Psoas muscle (tissue), 8 donors: ENCODE results near the gene FAM184B. TPM values are rescaled to one million over a fixed set of nuclear protein-coding genes. Genes with fewer than 3 reads are reported as not detected.

Experiments
- ATAC-seq, 4 donors: fragments of 200-7000 bp; cut with Tn5 transposase; one replicate each; pipeline ENCODE4 v1.9.1; 2020; ENCODE audit warnings: moderate library complexity in 3 of 4, mild to moderate bottlenecking in 2 of 4
- DNase-seq, 2 donors: peaks; one replicate each; pipeline ENCODE4 v3.0.0-alpha.2; 2020
- H3K27ac ChIP-seq: fragments of 200-600 bp; one replicate; pipeline ENCODE4 v1.8.0; 2022
- H3K27me3 ChIP-seq, 3 donors: fragments of 200-600 bp in 1 of 3; one replicate each; pipeline versions ENCODE4 v1.6.1 to v1.8.0; 2013 to 2022; ENCODE audit warnings: low read length in 2 of 3, mild to moderate bottlenecking in 2 of 3, moderate library complexity in 1 of 3; ENCODE audit not compliant: insufficient read depth in 3 of 3
- H3K36me3 ChIP-seq, 2 donors: fragments of 200-600 bp in 1 of 2; one replicate each; pipeline versions ENCODE4 v1.6.1 to v1.8.0; 2013 to 2022; ENCODE audit warnings: low read depth in 1 of 2, mild to moderate bottlenecking in 1 of 2, moderate library complexity in 1 of 2; ENCODE audit not compliant: insufficient read depth in 1 of 2
- H3K4me1 ChIP-seq: fragments of 200-600 bp; one replicate; pipeline ENCODE4 v1.8.0; 2022
- H3K4me3 ChIP-seq: fragments of 200-600 bp; one replicate; pipeline ENCODE4 v1.8.0; 2022; ENCODE audit warnings: mild to moderate bottlenecking
- H3K9me3 ChIP-seq: fragments of 200-600 bp; one replicate; pipeline ENCODE4 v1.8.0; 2022
- CTCF ChIP-seq: fragments of 200-600 bp; IDR thresholded peaks from one replicate; pipeline ENCODE4 v1.8.0; 2022; ENCODE audit warnings: antibody characterized with exemption
- WGBS, 3 donors: extraction: QIAGEN DNeasy Blood & Tissue Kit; methylation state at CpG; one replicate each; pipeline versions ENCODE4 v1.1.6 to v1.1.7; 2013; 5-methylcytosine and 5-hydroxymethylcytosine counted together
- intact Hi-C, 2 donors: fragments of 100-400 bp; cut with DNase I; formaldehyde crosslinking; loops; one replicate each; pipeline versions ENCODE4 v1.11.0 to v1.14.2; 2022
- polyA plus RNA-seq, 3 donors: library from polyadenylated mRNA; stranded (reverse); fragments of 200-250 nt; gene quantifications; one replicate each; pipeline ENCODE4 v1.2.3, GENCODE V29; 2013
- total RNA-seq, 4 donors: library from RNA; stranded (reverse); fragmentation: NEBNext Ultra II Directional in 2 of 4; extraction: Animal tissue kit (Norgen Biotek cat#: 25700) in 2 of 4; gene quantifications; one replicate each; pipeline versions ENCODE4 v1.2.1 to v1.2.4, GENCODE V29; 2021 to 2023
- donor health status: healthy with polysubstance abuse.
- donor health status: DM: no; HTN: no; CAD: no; lungs with moderate emphysema.
- donor health status: Bipolar disorder and iron deficiency.
- donor health status: healthy.
- donor health status: DM: yes; HTN: yes; CAD: no.
- donor health status: DM: no; HTN: no; CAD: no.
- donor health status: DM: no; HTN: no; CAD: no.
- donor health status: DM: yes; HTN: yes; CAD: no.

Gene FAM184B
- total and polyA plus RNA-seq, 7 donors, result 0.03 to 2.6 (median 0.38) TPM

DNA sequence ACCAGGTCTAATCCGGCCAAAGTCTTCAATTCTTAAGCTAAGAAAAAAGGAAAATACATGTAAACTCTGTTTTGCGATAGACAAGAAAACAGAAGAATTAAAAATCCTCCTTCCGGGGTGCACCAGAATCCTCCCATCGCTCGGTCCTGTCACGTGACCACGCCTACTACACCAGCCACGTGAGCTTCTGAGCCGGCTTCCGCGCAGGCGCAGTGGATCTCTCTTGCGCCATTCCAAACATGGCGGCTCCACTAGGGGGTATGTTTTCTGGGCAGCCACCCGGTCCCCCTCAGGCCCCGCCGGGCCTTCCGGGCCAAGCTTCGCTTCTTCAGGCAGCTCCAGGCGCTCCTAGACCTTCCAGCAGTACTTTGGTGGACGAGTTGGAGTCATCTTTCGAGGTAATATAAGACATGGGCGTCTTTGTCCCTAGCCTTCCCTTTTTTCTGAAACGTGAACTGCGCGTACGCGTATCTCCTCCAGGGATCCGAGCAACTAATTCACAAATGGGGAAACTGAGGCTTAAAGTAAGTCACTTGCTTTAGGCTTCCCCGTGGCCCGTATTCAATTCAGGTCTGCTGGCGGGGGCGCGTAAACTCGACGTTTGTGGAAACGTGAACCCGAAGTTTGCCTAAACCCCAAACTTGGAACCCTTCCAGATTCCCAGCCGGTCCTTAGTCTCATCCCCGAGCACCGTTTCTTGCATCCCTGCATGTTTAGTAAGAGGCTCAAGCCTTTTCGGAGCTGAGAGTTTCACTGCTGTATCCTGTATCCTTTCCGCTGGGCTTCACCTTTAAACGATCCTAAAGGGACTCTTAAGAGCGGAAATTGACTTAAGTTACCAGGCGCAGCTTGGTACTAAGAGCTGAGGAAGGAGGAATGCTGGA, 166.8 kb downstream of the FAM184B start, which contains the start of gene MED28:
Gene MED28, plus strand, starts transcription at position 226 of the 884 bp plus-strand sequence. Its CDS starts 14 bp downstream, at position 240.
- intact Hi-C loops, result loop anchor here in 1 of 2 donors (5.0 kb wide), 2 partner anchors 37 to 198 kb away; partner anchors contain the start of genes DCAF16, LAP3 and NCAPG
- DNase-seq, result peak; percentile 96 to 98
- TF ChIP-seq CTCF, result no peak
- H3K4me3 ChIP-seq, result peak within 1 kb of the TSS; percentile 81
- H3K27ac ChIP-seq, result peak within 1 kb of the TSS; percentile 90
- H3K36me3 ChIP-seq, result peaks cover 2 to 13% of the 10 kb centered on the region in 2 donors
- WGBS, 3 donors, result 0 to 1% (median 0%) methylated on average over 46 of the region's 46 CpGs
- peaks cover 46% of the 10 kb centered on the region for H3K4me1 ChIP-seq
- peak; percentile 88 to 96 (median 92) for ATAC-seq
- H3K27me3 ChIP-seq, result no peaks in the 10 kb centered on the region
- H3K9me3 ChIP-seq, result no peaks in the 10 kb centered on the region

DNA sequence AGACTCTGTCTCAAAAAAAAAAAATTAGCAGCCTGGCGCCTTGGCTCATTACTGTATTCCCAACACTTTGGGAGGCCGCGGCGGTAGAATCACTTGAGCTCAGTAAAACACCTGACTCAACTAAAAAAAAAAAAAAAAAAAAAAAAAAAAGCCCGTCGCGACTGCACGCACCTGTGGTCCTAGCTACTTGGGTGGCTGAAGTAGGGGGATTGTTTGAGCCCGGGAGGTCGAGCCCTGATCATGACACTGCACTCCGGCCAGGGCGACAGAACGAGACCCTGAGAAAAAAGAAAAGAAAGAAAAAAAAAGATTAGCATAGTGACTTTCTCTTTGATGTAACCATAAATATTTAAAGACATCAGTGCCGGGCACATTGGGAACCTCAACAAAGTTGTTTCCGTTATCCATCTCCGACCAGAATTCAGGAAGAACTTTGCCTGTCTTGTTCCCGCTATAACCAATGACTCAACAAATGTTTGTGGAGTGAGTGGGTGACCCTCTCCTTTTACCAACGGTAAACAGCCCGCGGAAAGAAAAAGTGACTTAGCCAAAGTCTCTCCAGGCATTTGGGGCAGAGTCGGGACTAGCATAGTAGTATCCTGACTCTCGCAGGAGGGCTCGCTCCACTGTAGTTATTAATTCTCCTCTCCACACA, 167.5 kb downstream of the FAM184B start:
- Histone ChIP-seq H3K9me3 (no peaks in the 10 kb centered on the region), H3K27ac (peak overlapping the region; percentile 90), H3K27me3 (no peaks in the 10 kb centered on the region), H3K4me3 (peak overlapping the region; percentile 81), H3K4me1 (peaks cover 39% of the 10 kb centered on the region), H3K36me3 (peaks cover 2 to 14% of the 10 kb centered on the region in 2 donors)
- no peak for TF ChIP-seq CTCF
- 1% methylated on average over 23 of the region's 23 CpGs for WGBS, 3 donors
- DNase-seq, result no peak
- intact Hi-C loops, result loop anchor here in 1 of 2 donors (5.0 kb wide), 2 partner anchors 37 to 198 kb away; partner anchors contain the start of genes DCAF16, LAP3 and NCAPG
- peak; percentile 76 to 79 (median 78) for ATAC-seq

DNA sequence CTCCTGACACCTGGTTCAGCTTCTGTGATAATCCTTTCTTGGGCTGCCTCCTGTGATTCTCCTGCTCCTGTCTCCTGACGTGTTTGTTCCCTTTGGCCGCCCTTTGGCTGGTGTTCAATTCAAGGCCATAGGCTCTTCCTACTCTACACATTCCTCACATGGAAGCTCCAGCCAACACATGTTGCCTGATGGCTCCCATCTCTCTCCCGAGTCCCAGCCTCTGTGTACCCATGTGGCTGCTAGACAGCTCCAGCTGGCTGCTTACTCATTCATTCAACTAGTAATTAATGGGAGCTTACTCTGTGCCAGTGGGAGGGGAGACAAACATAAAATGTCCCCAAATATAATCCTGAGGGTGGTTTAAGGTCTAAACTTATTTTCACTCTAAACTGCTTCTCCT, 176.2 kb downstream of the FAM184B start:
- no peak overlapping the region for H3K4me3 ChIP-seq
- DNase-seq (no peak), ATAC-seq (no peak)
- 66 to 77% (median 71%) methylated on average over 3 of the region's 3 CpGs for WGBS, 3 donors
- intact Hi-C loops, result no loop called here
- no peaks in the 10 kb centered on the region for H3K27me3 ChIP-seq
- H3K27ac ChIP-seq, result no peak overlapping the region
- H3K4me1 ChIP-seq, result no peaks in the 10 kb centered on the region
- H3K9me3 ChIP-seq, result no peaks in the 10 kb centered on the region
- no peak for TF ChIP-seq CTCF
- H3K36me3 ChIP-seq, result peaks cover 14 to 74% of the 10 kb centered on the region in 2 donors

- 42 to 96% (median 93%) methylated on average over 1 of the region's 1 CpG for WGBS, 3 donors
- intact Hi-C loops, result no loop called here
- DNase-seq, result no peak
These were observed 181.6 kb downstream of the FAM184B start for GRCh38 chr4:17599826-17600225.

More at GRCh38 chr4:17599826-17600225, 181.6 kb downstream of the FAM184B start:
- no peak for TF ChIP-seq CTCF
- ATAC-seq, result no peak
- no peaks in the 10 kb centered on the region for H3K9me3 ChIP-seq
- no peak overlapping the region for H3K27ac ChIP-seq
- no peak overlapping the region for H3K4me3 ChIP-seq
- no peaks in the 10 kb centered on the region for H3K27me3 ChIP-seq
- no peaks in the 10 kb centered on the region for H3K4me1 ChIP-seq
- H3K36me3 ChIP-seq, result peaks cover 15 to 79% of the 10 kb centered on the region in 2 donors
